Measurements from ENCODE around the gene ITGAD.

DNA sequence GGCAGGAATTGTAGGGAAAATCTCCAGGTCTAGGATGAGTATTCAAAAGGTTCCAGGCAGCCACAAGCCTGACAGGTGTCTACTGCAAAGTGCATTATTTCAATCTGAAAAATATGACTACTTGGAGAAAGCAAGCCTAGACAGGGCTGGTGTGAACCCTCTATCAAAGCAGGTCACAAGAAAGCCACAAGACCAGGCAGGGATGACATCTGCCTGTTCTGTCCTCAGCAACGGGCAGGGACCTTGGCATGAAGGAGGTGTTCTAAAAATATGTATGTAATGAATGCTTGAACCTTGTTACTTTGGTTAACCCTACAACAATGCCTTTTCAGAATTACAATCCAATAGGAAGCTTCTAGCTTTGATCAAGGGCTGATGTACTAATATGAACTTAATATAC is 36.2 kb downstream of the ITGAD start:
- TF ChIP-seq POLR2AphosphoS5 (IDR thresholded peaks at IDR 0.05; ENCODE audit: insufficient read depth in 1 of 2, low read depth in 1 of 2) = no peak
- TF ChIP-seq, protein P1, sequence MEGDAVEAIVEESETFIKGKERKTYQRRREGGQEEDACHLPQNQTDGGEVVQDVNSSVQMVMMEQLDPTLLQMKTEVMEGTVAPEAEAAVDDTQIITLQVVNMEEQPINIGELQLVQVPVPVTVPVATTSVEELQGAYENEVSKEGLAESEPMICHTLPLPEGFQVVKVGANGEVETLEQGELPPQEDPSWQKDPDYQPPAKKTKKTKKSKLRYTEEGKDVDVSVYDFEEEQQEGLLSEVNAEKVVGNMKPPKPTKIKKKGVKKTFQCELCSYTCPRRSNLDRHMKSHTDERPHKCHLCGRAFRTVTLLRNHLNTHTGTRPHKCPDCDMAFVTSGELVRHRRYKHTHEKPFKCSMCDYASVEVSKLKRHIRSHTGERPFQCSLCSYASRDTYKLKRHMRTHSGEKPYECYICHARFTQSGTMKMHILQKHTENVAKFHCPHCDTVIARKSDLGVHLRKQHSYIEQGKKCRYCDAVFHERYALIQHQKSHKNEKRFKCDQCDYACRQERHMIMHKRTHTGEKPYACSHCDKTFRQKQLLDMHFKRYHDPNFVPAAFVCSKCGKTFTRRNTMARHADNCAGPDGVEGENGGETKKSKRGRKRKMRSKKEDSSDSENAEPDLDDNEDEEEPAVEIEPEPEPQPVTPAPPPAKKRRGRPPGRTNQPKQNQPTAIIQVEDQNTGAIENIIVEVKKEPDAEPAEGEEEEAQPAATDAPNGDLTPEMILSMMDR (IDR thresholded peaks at IDR 0.05) = no peak
